ENCODE results near the gene DSTN.

- TF ChIP-seq, protein P1, sequence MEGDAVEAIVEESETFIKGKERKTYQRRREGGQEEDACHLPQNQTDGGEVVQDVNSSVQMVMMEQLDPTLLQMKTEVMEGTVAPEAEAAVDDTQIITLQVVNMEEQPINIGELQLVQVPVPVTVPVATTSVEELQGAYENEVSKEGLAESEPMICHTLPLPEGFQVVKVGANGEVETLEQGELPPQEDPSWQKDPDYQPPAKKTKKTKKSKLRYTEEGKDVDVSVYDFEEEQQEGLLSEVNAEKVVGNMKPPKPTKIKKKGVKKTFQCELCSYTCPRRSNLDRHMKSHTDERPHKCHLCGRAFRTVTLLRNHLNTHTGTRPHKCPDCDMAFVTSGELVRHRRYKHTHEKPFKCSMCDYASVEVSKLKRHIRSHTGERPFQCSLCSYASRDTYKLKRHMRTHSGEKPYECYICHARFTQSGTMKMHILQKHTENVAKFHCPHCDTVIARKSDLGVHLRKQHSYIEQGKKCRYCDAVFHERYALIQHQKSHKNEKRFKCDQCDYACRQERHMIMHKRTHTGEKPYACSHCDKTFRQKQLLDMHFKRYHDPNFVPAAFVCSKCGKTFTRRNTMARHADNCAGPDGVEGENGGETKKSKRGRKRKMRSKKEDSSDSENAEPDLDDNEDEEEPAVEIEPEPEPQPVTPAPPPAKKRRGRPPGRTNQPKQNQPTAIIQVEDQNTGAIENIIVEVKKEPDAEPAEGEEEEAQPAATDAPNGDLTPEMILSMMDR (IDR thresholded peaks at IDR 0.05), result no peak
- no peak for TF ChIP-seq EP300 (IDR thresholded peaks at IDR 0.05)
Observed at GRCh38 chr20:17530716-17531664, 38.9 kb upstream of the DSTN start, which contains the start of gene BFSP1.
